K562 (cell line): ENCODE measurements around the gene MOB1A. TPM values are rescaled to one million over a fixed set of nuclear protein-coding genes. Genes with fewer than 3 reads are reported as not detected.
A peak's percentile ranks its signal among the peaks of the same experiment; 100 is the strongest.

Source experiments
- CHD1 ChIP-seq: fragments of 200-600 bp; sonication (generic); IDR thresholded peaks from one replicate; pipeline ENCODE4 v1.6.1; 2012; ENCODE audit warnings: mild to moderate bottlenecking, moderate library complexity, low read length, inconsistent platforms
- ESRRB ChIP-seq: fragments of 250-450 bp; sonication (Bioruptor Pico); IDR thresholded peaks from 2 replicates; pipeline ENCODE4 v1.5.0; 2020; ENCODE audit warnings: mild to moderate bottlenecking, moderate library complexity, borderline replicate concordance
- FIP1L1 ChIP-seq: fragments of 200-400 bp; formaldehyde crosslinking; IDR thresholded peaks from 2 replicates; pipeline ENCODE4 v1.6.1; 2018; ENCODE audit warnings: mild to moderate bottlenecking, low read depth, low read length; ENCODE audit not compliant: poor library complexity, severe bottlenecking
- MAZ ChIP-seq, 2 experiments: fragments of 450-650 bp in 1 of 2; sonication (generic) in 1 of 2; formaldehyde crosslinking; IDR thresholded peaks in 1 of 2; conservative IDR thresholded peaks in 1 of 2; 2 replicates each; pipeline versions ENCODE4 v1.4.0 to v1.5.0; 2020; ENCODE audit warnings: mild to moderate bottlenecking in 1 of 2, missing genetic modification reagents in 1 of 2
- NELFE ChIP-seq: IDR thresholded peaks from 2 replicates; pipeline ENCODE4 v1.6.1; 2011; ENCODE audit warnings: mild to moderate bottlenecking; ENCODE audit not compliant: insufficient read depth, insufficient read length
- NFE2L1 ChIP-seq: fragments of 450-650 bp; IDR thresholded peaks from 2 replicates; pipeline ENCODE4 v1.6.1; 2016; ENCODE audit warnings: missing genetic modification characterization, low read depth, mild to moderate bottlenecking, missing compliant biosample characterization, moderate library complexity, borderline replicate concordance
- PCBP1 ChIP-seq: fragments of 200-400 bp; formaldehyde crosslinking; IDR thresholded peaks from 2 replicates; pipeline ENCODE4 v1.6.1; 2018; ENCODE audit warnings: mild to moderate bottlenecking, low read depth, low read length; ENCODE audit not compliant: poor library complexity, severe bottlenecking
- RBBP5 ChIP-seq: fragments of 200-600 bp; sonication (generic); IDR thresholded peaks from 2 replicates; pipeline ENCODE4 v1.6.1; 2012; ENCODE audit warnings: borderline replicate concordance, mild to moderate bottlenecking, low read length, control low read depth, inconsistent platforms; ENCODE audit not compliant: insufficient read depth, poor library complexity, severe bottlenecking
- RREB1 ChIP-seq: fragments of 250-450 bp; sonication (Bioruptor Pico); IDR thresholded peaks from 2 replicates; pipeline ENCODE4 v1.4.0; 2020
- SNAPC5 ChIP-seq: fragments of 250-450 bp; sonication (Bioruptor Pico); IDR thresholded peaks from 2 replicates; pipeline ENCODE4 v1.8.0; 2021; ENCODE audit warnings: moderate library complexity, mild to moderate bottlenecking, inconsistent platforms
- TAF7 ChIP-seq: fragments of 450-650 bp; IDR thresholded peaks from 2 replicates; pipeline ENCODE4 v1.6.1; 2016; ENCODE audit warnings: missing genetic modification characterization, missing compliant biosample characterization
- THAP7 ChIP-seq: fragments of 250-450 bp; sonication (Bioruptor Pico); IDR thresholded peaks from 2 replicates; pipeline ENCODE4 v1.5.0; 2021
- ZNF511 ChIP-seq: sonication (generic); formaldehyde crosslinking; IDR thresholded peaks from 2 replicates; pipeline ENCODE4 v1.8.0; 2022; ENCODE audit warnings: mild to moderate bottlenecking, missing genetic modification reagents
- ZNF695 ChIP-seq: fragments of 450-650 bp; formaldehyde crosslinking; IDR thresholded peaks from 2 replicates; pipeline ENCODE4 v1.4.0; 2020; ENCODE audit warnings: mild to moderate bottlenecking, moderate library complexity
- polyA plus RNA-seq, 8 experiments: library from polyadenylated mRNA; depleted of rRNA in 4 of 8; stranded (reverse) in 5 of 8; unstranded in 3 of 8; fragments of >200 nt; fragmentation: Nextera tagmentation in 2 of 8; fragmentation: Illumina TruSeq in 1 of 8; extraction: Ambion mirVana in 2 of 8; extraction: Trizol in 1 of 8; gene quantifications; 2 replicates each; pipeline versions ENCODE4 v1.2.1 to v1.2.3, GENCODE V29; 2011 to 2014; ENCODE audit warnings: inconsistent platforms in 1 of 8, missing spikeins in 1 of 8
- total RNA-seq, 7 experiments: library from RNA; depleted of rRNA in 6 of 7; stranded (reverse); fragments of >200 nt in 6 of 7; fragmentation: Illumina TruSeq in 2 of 7; extraction: Trizol in 2 of 7; gene quantifications; 2 replicates each; pipeline versions ENCODE4 v1.2.1 to v1.2.3, GENCODE V29; 2011 to 2021; ENCODE audit warnings: low replicate concordance in 1 of 7

Gene MOB1A
- total and polyA plus RNA-seq, 9 of the 15 experiments (the other 6 are each of a cell fraction or from before 2014, with no cell fraction given): 24.8 to 100 (median 60.2) TPM

- TF ChIP-seq NFE2L1 (tag) (no peak), ESRRB (CRISPR knock-in tag) (peak; percentile 35; the same call in 1 of the 2 replicates), PCBP1 (peak; percentile 99), TAF7 (peak; percentile 91), FIP1L1 (peak; percentile 100), ZNF695 (CRISPR knock-in tag) (no peak), THAP7 (CRISPR knock-in tag) (peak; percentile 4; the same call in 1 of the 2 replicates), SNAPC5 (CRISPR knock-in tag) (no peak), MAZ (CRISPR knock-in tag; conservative IDR thresholded peaks at IDR 0.05 in 1 of 2, IDR thresholded peaks at IDR 0.05 in 1 of 2) (peak; percentile 65 to 86), NELFE (no peak), CHD1 (peak; percentile 88), RBBP5 (peak; percentile 83), RREB1 (CRISPR knock-in tag) (peak; percentile 67; the same call in 1 of the 2 replicates), ZNF511 (peak; percentile 92)
Observed at GRCh38 chr2:74198461-74199274, 20.0 kb upstream of the MOB1A start, which contains the start of gene MTHFD2 (continued).
